Thoracic aorta (tissue), 2 donors: ENCODE data around the gene SENP1. TPM values are rescaled to one million over a fixed set of nuclear protein-coding genes. Genes with fewer than 3 reads are reported as not detected.

Experiments used
- ATAC-seq: fragments of 150-250 bp; one replicate; pipeline ENCODE4 v1.8.0; 2017; ENCODE audit warnings: low read depth; ENCODE audit not compliant: insufficient number of reproducible peaks, low FRiP score
- DNase-seq: peaks from one replicate; pipeline ENCODE4 v3.0.0-alpha.2; 2020; ENCODE audit warnings: low spot score
- H3K27ac ChIP-seq, 2 donors: fragments of 200-600 bp; sonication (generic); 1 replicate in 1 of 2; 2 replicates in 1 of 2; pipeline ENCODE4 v1.5.1; 2016; ENCODE audit warnings: mild to moderate bottlenecking in 2 of 2, moderate library complexity in 2 of 2
- H3K27me3 ChIP-seq: fragments of 200-600 bp; sonication (generic); replicated peaks from 2 replicates; pipeline ENCODE4 v1.6.0; 2016; ENCODE audit warnings: mild to moderate bottlenecking; ENCODE audit not compliant: insufficient read depth
- H3K36me3 ChIP-seq: fragments of 200-600 bp; sonication (generic); one replicate; pipeline ENCODE4 v1.5.1; 2016
- H3K4me1 ChIP-seq, 2 donors: fragments of 200-600 bp; sonication (generic); 1 replicate in 1 of 2; 2 replicates in 1 of 2; pipeline versions ENCODE4 v1.5.1 to v1.6.0; 2016; ENCODE audit warnings: low read depth in 2 of 2, mild to moderate bottlenecking in 1 of 2; ENCODE audit not compliant: control insufficient read depth in 1 of 2
- H3K4me3 ChIP-seq: fragments of 200-600 bp; sonication (generic); 2 replicates; pipeline ENCODE4 v1.5.1; 2016; ENCODE audit warnings: mild to moderate bottlenecking
- H3K9me3 ChIP-seq: fragments of 200-600 bp; sonication (generic); 2 replicates; pipeline ENCODE4 v1.5.1; 2016
- CTCF ChIP-seq: fragments of 200-600 bp; sonication (generic); IDR thresholded peaks from one replicate; pipeline ENCODE4 v1.5.1; 2019; ENCODE audit warnings: antibody characterized with exemption
- total RNA-seq, 2 donors: library from RNA; depleted of rRNA; stranded (reverse); fragments of >200 nt; gene quantifications; one replicate each; pipeline versions ENCODE4 v1.1.0 to v1.2.3, GENCODE V29; 2016

The SENP1 gene
- total RNA-seq, 2 donors from 2014 or later = 23.2 to 24.6 TPM

GRCh38 chr12:48033451-48033850, 72.4 kb downstream of the SENP1 start:
- no peaks in the 10 kb centered on the region for H3K36me3 ChIP-seq
- no peaks in the 10 kb centered on the region for H3K27me3 ChIP-seq
- H3K4me3 ChIP-seq = no peak overlapping the region
- DNase-seq = no peak
- H3K9me3 ChIP-seq = no peaks in the 10 kb centered on the region
- H3K4me1 ChIP-seq = no peaks in the 10 kb centered on the region
- no peak overlapping the region for H3K27ac ChIP-seq
- TF ChIP-seq CTCF = no peak
- ATAC-seq = no peak

- Histone ChIP-seq H3K4me1 (no peaks in the 10 kb centered on the region), H3K9me3 (no peaks in the 10 kb centered on the region), H3K4me3 (no peak overlapping the region), H3K36me3 (no peaks in the 10 kb centered on the region), H3K27me3 (no peaks in the 10 kb centered on the region), H3K27ac (no peak overlapping the region)
- DNase-seq (no peak), ATAC-seq (no peak)
- TF ChIP-seq CTCF = no peak
Observed at GRCh38 chr12:48032597-48032996, 73.3 kb downstream of the SENP1 start.

- Histone ChIP-seq H3K27me3 (no peaks in the 10 kb centered on the region), H3K4me3 (no peak overlapping the region), H3K9me3 (no peaks in the 10 kb centered on the region), H3K36me3 (no peaks in the 10 kb centered on the region), H3K4me1 (no peaks in the 10 kb centered on the region), H3K27ac (no peak overlapping the region)
- TF ChIP-seq CTCF = no peak
- DNase-seq = no peak
- no peak for ATAC-seq
Observed at GRCh38 chr12:48031135-48031960, 74.5 kb downstream of the SENP1 start.

- H3K4me3 ChIP-seq = no peak overlapping the region
Observed at GRCh38 chr12:48030173-48030650, 75.7 kb downstream of the SENP1 start.

More at GRCh38 chr12:48030173-48030650, 75.7 kb downstream of the SENP1 start:
- no peak for TF ChIP-seq CTCF
- Histone ChIP-seq H3K4me1 (no peaks in the 10 kb centered on the region), H3K27me3 (no peaks in the 10 kb centered on the region), H3K36me3 (no peaks in the 10 kb centered on the region), H3K9me3 (no peaks in the 10 kb centered on the region), H3K27ac (no peak overlapping the region)
- no peak for DNase-seq
- ATAC-seq = no peak
